ENCODE measurements around the gene ETFA.
"Not testable (repeated sequence)": the region's sequence is repeated elsewhere in the genome, so short reads cannot be mapped to it uniquely, and the experiment has no call there.

The ETFA gene

DNA sequence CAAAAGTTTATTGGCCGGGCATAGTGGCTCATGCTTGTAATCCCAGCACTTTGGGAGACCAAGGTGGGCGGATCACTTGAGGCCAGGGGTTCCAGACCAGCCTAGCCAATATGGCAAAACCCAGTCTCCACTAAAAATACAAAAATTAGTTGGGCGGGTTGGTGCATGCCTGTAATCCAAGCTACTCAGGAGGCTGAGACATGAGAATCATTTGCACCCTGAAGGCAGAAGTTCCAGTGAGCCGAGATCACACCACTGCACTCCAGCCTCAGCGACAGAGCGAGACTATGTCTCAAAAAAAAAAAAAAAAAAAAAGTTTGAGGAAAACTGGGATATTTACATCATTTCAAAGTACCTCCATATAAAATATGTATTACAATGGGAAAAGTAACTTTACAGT lies 40.4 kb downstream of the ETFA start:
- DNase-seq, result no peak

DNA sequence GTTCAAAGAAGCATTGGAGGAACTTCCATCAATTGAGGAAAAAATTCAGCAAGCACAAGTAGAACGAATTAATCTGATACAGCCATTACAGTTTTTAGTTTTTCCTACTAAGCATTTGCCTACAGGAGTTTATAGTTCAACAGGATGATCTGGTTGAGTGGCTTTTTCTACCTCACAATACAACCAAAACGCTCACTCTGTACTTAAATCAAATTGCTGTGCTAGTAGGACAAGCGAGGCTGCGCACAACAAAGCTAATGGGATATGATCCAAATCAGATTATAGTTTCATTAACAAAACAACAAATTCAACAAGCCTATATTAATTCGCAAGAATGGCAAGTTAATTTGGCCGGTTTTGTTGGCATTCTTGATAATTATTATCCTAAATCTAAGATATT lies 44.2 kb downstream of the ETFA start:
- no peak for DNase-seq

DNA sequence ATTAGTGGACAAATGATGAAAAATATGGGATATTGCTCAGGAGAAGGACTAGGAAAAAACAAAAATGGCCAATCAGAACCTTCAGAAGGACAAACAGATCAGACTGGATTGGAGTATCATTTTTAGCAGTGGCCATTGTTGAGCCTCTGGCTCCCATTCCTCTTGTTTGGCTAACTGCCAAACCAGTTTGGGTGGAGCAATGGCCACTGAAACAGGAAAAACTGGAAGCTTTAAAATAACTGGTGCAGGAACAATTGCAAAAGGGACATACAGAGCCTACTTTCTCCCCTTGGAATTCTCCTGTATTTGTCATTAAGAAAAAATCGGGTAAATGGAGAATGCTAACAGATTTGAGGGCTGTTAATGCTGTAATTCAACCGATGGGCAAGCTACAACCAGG lies 45.5 kb downstream of the ETFA start:
- not testable (repeated sequence) for DNase-seq

DNA sequence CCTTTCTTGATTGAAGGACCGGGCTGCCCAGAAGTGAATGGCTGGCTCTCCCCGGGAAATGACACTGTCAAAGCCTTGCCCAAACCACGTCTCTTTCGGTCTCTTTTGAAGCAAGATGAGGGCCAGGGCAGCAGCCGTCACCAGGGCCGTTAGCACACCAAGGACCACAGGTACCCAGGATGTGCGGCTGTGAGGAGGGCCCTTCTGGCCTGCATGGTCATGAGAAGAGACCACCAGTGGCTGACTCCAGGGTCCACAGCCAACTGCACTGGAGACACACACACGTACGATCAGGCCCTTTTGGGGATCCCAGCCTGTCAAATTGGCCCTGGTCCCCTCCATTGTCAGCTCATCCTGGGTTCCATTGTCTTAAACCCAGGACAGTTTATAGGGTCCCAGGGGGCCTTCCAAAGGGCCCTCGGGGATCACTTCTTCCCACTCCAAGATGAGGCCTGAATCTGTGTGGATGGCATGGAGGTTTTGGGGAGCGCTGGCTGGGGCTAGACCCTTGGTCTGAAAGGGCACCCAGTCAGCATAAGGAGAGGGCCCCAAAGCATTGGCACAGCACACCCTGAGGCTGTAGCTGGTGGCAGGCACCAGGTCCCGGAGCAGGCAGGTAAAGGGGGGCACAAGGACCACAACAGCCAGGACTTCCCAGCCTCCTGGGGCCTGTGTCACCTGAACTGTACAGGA lies 50.9 kb downstream of the ETFA start:
- DNase-seq, result no peak

GRCh38 chr15:76259392-76259791 lies 51.9 kb downstream of the ETFA start:
- no peak for DNase-seq

DNA sequence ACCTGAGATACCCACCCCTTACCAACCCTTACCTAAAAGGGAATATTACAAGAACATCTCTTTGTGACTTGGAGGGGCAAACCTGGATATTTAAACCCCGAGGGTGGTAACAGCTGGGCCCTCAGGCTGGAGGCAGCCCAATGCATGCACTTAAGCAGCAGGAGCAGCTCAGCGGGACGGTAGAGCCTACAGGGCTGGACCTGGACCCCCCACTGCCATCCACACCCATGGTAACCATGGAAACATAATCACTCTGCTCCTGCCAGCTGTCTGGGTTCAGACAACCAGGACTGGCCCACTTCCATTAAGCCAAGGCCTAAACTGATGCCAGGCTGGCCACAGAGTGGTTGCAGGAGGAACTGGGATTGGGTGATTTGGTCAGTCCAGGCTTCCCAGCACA lies 52.8 kb downstream of the ETFA start:
- DNase-seq, result no peak

DNA sequence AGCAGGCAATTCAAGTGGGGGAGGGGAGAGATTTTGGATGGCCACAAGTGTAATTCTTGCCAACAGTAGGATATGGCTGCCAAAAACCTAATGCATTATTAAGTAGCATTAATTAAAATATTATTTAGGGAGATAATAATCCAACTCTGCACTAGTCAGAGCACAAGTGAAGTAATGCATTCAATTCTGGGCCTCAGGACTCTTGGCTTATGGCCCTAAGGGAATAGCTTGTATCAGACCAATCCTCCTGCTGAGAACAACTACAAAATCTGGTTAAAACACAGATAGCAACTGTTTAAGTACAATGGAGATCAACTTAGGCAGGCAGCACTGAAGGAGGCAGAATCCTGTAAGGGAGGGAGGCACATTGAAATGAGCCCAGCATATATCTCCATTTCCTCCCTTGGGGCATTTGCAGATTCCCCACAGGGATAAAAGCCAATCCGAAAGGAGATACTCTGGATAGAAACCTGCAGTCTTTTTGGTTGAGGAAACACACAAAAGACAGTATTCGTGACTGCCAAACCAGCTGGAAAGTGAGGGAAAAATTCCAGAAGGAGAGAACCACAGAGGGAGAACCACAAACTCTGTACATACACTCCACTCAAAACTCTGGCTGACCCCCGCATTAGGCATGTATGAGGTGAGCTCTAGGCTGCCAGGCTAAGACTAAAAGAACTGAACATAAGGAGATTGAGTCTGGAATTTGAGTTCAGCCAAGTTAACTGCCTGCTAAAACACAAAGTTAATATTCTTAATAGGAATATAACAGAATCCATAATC lies 57.4 kb downstream of the ETFA start:
- DNase-seq, result no peak

DNA sequence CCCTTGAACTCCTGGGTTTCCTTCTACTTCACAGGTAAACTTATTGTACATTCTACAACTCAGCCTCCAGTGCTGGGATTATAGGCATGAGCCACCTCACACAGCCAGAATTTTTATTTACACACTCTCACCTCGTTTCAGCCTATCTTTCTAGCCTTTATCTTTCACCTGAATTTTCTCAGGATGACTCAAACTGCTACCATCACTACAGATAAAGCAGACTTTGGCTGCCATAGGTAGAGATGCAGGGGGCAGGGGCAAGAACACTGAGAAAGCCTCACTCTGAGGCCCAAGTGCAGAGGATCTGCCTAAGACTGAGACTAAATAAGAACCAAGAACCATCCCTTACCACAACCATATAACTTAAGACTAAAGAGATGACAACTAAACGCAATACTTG lies 59.0 kb downstream of the ETFA start:
- DNase-seq, result no peak

DNA sequence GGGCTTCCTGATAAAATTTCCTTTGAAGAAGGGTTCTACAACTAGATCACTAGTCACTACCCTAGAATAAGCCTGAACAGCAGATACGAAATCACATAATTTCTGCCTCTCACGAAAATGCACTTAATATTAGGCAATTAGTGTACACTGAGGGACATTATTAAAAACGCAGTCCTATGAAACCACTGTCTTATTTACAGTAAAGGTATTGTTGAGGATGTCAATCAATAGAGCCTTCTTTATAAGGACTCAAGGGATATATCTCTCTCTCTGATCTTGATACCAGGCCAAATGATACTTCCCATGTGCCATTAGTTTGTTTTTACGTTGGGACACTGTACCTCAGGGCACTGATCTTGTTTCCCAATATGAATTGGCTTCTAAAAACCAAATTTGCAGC lies 59.6 kb downstream of the ETFA start:
- no peak for DNase-seq

DNA sequence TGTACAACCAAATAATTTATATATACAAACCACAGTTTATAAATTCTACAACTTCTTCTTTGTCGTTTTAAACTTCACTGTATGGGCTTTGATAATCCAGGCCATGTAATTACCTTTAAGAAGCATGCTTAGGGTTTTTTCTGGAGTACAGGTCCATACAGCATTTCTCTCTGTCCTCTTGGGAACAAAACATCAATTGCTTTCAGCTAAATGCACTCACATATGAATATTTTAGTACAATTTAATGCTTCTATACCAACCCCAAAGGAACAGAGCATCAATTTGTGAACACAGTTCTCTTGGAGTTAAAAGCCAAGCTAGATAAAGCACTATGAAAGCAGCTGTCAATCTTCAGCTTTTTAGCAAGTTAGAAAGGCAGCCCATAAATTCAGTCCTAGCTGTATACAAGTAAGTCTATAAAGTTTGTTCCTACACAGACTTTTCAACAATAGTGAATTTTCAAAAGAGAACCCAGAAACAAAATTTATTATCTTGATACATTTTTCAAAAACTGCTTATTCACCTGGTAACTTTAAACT lies 66.1 kb downstream of the ETFA start:
- no peak for DNase-seq

DNA sequence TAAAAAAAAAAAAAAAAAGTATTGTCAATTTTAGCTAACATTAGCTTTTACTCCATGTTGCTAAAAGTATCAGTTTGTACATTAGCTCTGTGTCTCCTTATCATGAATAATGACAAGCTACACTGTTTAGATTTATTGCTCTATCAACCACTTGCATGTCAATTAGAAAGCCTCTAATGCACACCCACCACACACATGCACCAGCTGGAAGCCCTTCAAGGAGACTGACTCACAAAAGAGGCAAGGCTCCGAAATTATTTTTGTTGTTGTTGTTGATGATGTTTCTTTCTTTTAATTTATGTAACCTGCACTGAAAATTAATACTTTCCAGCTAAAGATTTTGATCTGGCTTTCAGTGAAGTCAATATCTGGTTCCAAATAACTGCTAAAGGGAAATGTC lies 71.5 kb downstream of the ETFA start:
- no peak for DNase-seq

GRCh38 chr15:76236350-76236749 lies 74.9 kb downstream of the ETFA start:
- no peak for DNase-seq

DNA sequence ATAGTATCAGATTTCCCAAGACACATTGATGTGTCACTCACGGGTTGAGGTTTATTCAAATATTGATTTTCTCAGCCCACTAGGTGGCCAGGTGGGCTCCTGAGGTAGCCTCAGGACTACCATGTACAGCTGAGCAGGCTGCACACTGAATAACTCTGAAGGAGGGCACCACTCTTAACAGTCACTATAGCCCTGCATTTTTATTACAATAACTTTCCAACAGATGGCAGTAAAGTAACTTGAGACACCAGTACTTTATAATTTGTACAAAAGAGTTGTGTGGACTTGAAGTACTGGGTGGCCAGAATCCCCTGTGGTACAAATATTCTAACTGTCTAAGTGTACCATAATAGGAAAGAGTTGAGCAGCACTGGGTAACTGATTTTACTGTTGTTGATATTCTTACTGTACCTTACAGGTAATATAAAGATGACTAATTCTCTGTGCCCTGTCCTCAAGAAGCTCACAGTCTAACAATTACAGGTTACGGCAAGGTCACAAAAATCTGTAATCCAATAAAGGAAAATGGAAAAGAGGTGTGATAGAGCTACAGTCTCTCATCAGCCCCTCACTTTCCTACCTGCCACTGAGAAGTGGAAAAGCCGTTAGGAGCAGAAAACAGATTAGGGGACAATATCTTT lies 76.0 kb downstream of the ETFA start:
- no peak for DNase-seq

DNA sequence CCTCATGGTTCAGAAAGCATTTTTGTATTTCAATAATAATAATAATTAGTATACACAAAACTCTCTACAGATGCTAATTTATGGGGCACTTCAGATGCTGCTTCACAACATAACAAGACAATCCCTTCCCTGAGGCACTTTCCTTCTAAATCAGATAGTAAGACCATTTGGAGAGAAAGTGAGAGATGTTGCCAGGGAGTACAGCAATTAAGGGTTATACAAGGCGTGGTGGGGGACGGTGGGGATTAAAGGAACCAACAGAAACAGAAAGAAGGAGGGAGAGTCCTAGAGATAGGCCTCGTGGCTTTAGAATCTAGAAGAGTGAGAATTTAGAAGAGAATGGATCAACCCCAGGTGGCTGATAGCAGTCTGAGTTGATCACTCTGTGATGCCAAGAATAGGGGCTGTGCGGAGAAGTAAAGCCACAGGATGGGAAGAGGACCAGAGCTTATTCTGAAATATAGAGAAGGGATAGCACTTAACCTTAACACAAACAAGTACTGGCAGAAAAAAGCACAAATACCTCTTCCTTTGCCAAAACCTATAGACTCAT lies 76.9 kb downstream of the ETFA start:
- DNase-seq, result no peak

DNA sequence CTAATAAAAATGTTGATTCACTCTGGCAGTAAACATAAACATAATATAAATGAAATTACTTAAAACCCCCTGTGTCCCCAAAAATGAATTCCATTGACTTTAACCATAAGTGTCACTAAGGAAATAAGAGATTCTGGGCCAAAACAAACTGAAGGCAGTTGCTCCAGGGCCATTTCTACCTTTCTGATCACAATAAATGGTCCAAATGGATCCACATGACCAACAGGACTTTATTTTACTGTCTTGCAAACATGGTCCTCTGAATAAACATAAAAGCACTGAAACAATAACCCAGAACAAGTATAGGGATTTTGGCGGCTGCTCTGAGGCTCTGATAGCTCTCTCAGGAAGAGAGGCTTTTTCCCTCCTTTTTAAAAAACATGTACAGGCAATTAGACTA lies 77.3 kb downstream of the ETFA start:
- DNase-seq, result no peak

DNA sequence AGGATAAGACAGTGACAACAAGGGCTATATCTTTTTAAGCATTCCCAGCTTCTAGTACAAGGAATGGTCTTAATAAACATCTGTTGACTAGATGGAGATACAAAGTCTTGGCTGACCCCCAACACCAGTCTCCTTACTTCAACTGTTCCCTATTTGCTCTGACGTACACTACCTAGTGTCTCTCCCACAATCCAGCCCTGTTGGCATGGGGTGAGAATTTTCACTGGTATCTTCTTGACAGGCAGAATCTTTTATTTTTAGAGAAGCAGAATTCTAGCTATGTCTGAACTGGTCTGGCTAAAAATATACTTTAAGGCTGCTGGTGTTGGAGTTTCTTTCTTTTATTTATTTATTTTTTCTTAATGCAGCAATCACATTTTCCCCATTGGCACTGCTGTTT lies 82.0 kb downstream of the ETFA start:
- DNase-seq, result no peak

DNA sequence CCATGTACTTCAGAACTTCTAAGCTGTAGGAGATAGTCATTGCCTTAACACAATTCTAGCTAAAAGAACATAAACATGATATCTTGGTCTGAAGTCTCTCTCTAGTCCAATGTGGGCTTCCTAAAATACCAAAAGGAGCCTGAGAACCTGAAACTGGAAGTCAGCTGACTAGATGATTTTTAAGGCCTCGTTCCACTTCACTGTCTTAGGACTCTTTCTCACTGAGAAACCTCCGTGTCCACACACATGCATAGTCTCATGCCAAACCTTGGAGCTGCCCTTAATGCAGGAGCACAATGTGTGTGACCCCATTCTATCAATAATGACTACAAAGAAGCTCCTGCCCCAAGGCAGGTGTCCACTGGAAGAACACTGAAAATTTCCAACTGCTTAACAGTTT lies 87.7 kb downstream of the ETFA start:
- DNase-seq, result no peak

GRCh38 chr15:76222159-76222558 lies 89.1 kb downstream of the ETFA start:
- DNase-seq, result no peak

- no peak for DNase-seq
Observed at GRCh38 chr15:76221085-76221767, 90.0 kb downstream of the ETFA start.

- DNase-seq, result no peak
Observed at GRCh38 chr15:76217882-76218217, 93.4 kb downstream of the ETFA start.

- no peak for DNase-seq
Observed at GRCh38 chr15:76217029-76217881, 94.0 kb downstream of the ETFA start.

- no peak for DNase-seq
Observed at GRCh38 chr15:76215634-76216033, 95.6 kb downstream of the ETFA start.
